ENCODE data around the gene TMPRSS15. TPM values are rescaled to one million over a fixed set of nuclear protein-coding genes. Genes with fewer than 3 reads are reported as not detected.

TMPRSS15 gene
- total RNA-seq, 3 donors from 2014 or later (not counting 1 experiment from before 2014, with no cell fraction given) = not detected

- H3K4me3 Mint-ChIP-seq = no peak overlapping the region
- no peak overlapping the region for H3K27ac Mint-ChIP-seq
- H3K36me3 Mint-ChIP-seq = no peaks in the 10 kb centered on the region
- H3K27me3 Mint-ChIP-seq (ENCODE audit: low read depth in 2 of 2) = peaks cover 0 to 2% of the 10 kb centered on the region in 2 donors
- no peaks in the 10 kb centered on the region for H3K36me3 ChIP-seq (ENCODE audit: control insufficient read depth, insufficient read depth, low read length)
- H3K27ac ChIP-seq (ENCODE audit: low read length) = no peak overlapping the region
- H3K9me3 ChIP-seq (ENCODE audit: control insufficient read depth, insufficient read depth, low read length) = no peaks in the 10 kb centered on the region
- no peak for ATAC-seq
- intact Hi-C loops (cut with micrococcal nuclease) = no loop called here
- H3K27me3 ChIP-seq (ENCODE audit: control insufficient read depth, insufficient read depth, low read length) = no peaks in the 10 kb centered on the region
- DNase-seq = no peak
- no peaks in the 10 kb centered on the region for H3K4me1 Mint-ChIP-seq
- TF ChIP-seq CTCF (IDR thresholded peaks at IDR 0.05) = no peak
- WGBS (ENCODE audit: insufficient coverage) = no CpG with 5 or more reads among the region's 1 CpG
- no peak overlapping the region for H3K4me3 ChIP-seq (ENCODE audit: low read length)
- no peaks in the 10 kb centered on the region for H3K4me1 ChIP-seq (ENCODE audit: control insufficient read depth, insufficient read depth, low read length)
- no peaks in the 10 kb centered on the region for H3K9me3 Mint-ChIP-seq
Observed at GRCh38 chr21:18268906-18269305, 134.7 kb downstream of the TMPRSS15 start.

- H3K36me3 Mint-ChIP-seq = no peaks in the 10 kb centered on the region
- intact Hi-C loops (cut with micrococcal nuclease) = no loop called here
- H3K4me1 ChIP-seq (ENCODE audit: control insufficient read depth, insufficient read depth, low read length) = no peaks in the 10 kb centered on the region
- H3K9me3 Mint-ChIP-seq = no peaks in the 10 kb centered on the region
- ATAC-seq (no peak), DNase-seq (no peak)
- H3K27me3 Mint-ChIP-seq (ENCODE audit: low read depth in 2 of 2) = peaks cover 0 to 3% of the 10 kb centered on the region in 2 donors
- H3K9me3 ChIP-seq (ENCODE audit: control insufficient read depth, insufficient read depth, low read length) = no peaks in the 10 kb centered on the region
- TF ChIP-seq CTCF (IDR thresholded peaks at IDR 0.05) = no peak
- no peaks in the 10 kb centered on the region for H3K27me3 ChIP-seq (ENCODE audit: control insufficient read depth, insufficient read depth, low read length)
- 82% methylated on average over 1 of the region's 1 CpG for WGBS (ENCODE audit: insufficient coverage)
- no peak overlapping the region for H3K27ac Mint-ChIP-seq
- H3K4me3 ChIP-seq (ENCODE audit: low read length) = no peak overlapping the region
- no peak overlapping the region for H3K27ac ChIP-seq (ENCODE audit: low read length)
- H3K4me1 Mint-ChIP-seq = no peaks in the 10 kb centered on the region
- no peaks in the 10 kb centered on the region for H3K36me3 ChIP-seq (ENCODE audit: control insufficient read depth, insufficient read depth, low read length)
- no peak overlapping the region for H3K4me3 Mint-ChIP-seq
Observed at GRCh38 chr21:18267496-18267895, 136.1 kb downstream of the TMPRSS15 start.

GRCh38 chr21:18265944-18266343 lies 137.6 kb downstream of the TMPRSS15 start:
- H3K9me3 ChIP-seq (ENCODE audit: control insufficient read depth, insufficient read depth, low read length) = no peaks in the 10 kb centered on the region
- no peaks in the 10 kb centered on the region for H3K36me3 Mint-ChIP-seq
- 100% methylated on average over 2 of the region's 2 CpGs for WGBS (ENCODE audit: insufficient coverage)
- no peaks in the 10 kb centered on the region for H3K9me3 Mint-ChIP-seq
- no peak overlapping the region for H3K4me3 ChIP-seq (ENCODE audit: low read length)
- no peak for TF ChIP-seq CTCF (IDR thresholded peaks at IDR 0.05)
- no peaks in the 10 kb centered on the region for H3K36me3 ChIP-seq (ENCODE audit: control insufficient read depth, insufficient read depth, low read length)
- H3K27me3 Mint-ChIP-seq (ENCODE audit: low read depth in 2 of 2) = peaks cover 0 to 3% of the 10 kb centered on the region in 2 donors
- DNase-seq = no peak
- no peaks in the 10 kb centered on the region for H3K4me1 ChIP-seq (ENCODE audit: control insufficient read depth, insufficient read depth, low read length)
- H3K27ac Mint-ChIP-seq = no peak overlapping the region
- no peak for ATAC-seq
- H3K27ac ChIP-seq (ENCODE audit: low read length) = no peak overlapping the region
- no peaks in the 10 kb centered on the region for H3K4me1 Mint-ChIP-seq
- intact Hi-C loops (cut with micrococcal nuclease) = no loop called here
- H3K4me3 Mint-ChIP-seq = no peak overlapping the region
- no peaks in the 10 kb centered on the region for H3K27me3 ChIP-seq (ENCODE audit: control insufficient read depth, insufficient read depth, low read length)

GRCh38 chr21:18253799-18254198 lies 149.8 kb downstream of the TMPRSS15 start:
- Histone ChIP-seq H3K27me3 (ENCODE audit: control insufficient read depth, insufficient read depth, low read length) (no peaks in the 10 kb centered on the region), H3K27ac (ENCODE audit: low read length) (no peak overlapping the region), H3K4me1 (ENCODE audit: control insufficient read depth, insufficient read depth, low read length) (no peaks in the 10 kb centered on the region), H3K4me3 (ENCODE audit: low read length) (no peak overlapping the region), H3K36me3 (ENCODE audit: control insufficient read depth, insufficient read depth, low read length) (no peaks in the 10 kb centered on the region), H3K9me3 (ENCODE audit: control insufficient read depth, insufficient read depth, low read length) (no peaks in the 10 kb centered on the region)
- DNase-seq = no peak
- TF ChIP-seq CTCF (IDR thresholded peaks at IDR 0.05) = no peak
- Mint-ChIP-seq H3K4me3 (no peak overlapping the region), H3K27me3 (ENCODE audit: low read depth in 2 of 2) (peaks cover 0 to 7% of the 10 kb centered on the region in 2 donors), H3K36me3 (no peaks in the 10 kb centered on the region), H3K4me1 (no peaks in the 10 kb centered on the region), H3K9me3 (no peaks in the 10 kb centered on the region), H3K27ac (no peak overlapping the region)
- ATAC-seq = no peak
- WGBS (ENCODE audit: insufficient coverage) = 92% methylated on average over 2 of the region's 2 CpGs
- intact Hi-C loops (cut with micrococcal nuclease) = no loop called here
